HuH-7 (cell line): ENCODE data around the gene FBXL22.

ENCODE experiments used
- DNase-seq: peaks from one replicate; pipeline ENCODE4 v3.0.0; 2011; ENCODE audit warnings: low spot score

Gene FBXL22, protein sequence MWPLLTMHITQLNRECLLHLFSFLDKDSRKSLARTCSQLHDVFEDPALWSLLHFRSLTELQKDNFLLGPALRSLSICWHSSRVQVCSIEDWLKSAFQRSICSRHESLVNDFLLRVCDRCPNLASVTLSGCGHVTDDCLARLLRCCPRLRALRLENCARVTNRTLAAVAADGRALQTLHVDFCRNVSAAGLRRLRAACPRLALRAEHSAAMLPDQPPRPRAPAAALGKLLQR

DNA sequence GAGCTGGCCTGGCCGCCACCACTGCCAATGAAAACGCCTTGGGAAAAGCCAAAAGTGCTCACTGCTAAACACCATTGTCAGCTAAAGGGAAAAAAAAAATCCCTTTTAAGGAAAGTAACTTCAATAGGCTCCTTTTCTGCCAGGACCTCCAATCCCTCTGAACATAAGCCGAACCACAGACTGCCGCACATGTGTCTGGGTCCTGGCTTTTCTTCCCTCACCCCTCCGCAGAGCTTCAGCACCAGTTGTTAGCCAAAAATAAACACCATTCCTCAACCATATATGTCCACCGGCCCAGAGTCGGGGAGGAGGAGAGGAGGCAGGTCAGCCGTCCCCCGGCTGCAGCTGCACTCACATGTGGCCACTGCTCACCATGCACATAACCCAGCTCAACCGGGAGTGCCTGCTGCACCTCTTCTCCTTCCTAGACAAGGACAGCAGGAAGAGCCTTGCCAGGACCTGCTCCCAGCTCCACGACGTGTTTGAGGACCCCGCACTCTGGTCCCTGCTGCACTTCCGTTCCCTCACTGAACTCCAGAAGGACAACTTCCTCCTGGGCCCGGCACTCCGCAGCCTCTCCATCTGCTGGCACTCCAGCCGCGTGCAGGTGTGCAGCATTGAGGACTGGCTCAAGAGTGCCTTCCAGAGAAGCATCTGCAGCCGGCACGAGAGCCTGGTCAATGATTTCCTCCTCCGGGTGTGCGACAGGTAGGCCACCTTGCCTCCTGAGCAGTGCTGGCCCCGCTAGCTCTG is at the start of gene FBXL22:
Gene FBXL22 (plus strand): TSS at position 350 of the 753 bp plus-strand sequence. CDS start 6 bp downstream, at position 356.
- no peak for DNase-seq

DNA sequence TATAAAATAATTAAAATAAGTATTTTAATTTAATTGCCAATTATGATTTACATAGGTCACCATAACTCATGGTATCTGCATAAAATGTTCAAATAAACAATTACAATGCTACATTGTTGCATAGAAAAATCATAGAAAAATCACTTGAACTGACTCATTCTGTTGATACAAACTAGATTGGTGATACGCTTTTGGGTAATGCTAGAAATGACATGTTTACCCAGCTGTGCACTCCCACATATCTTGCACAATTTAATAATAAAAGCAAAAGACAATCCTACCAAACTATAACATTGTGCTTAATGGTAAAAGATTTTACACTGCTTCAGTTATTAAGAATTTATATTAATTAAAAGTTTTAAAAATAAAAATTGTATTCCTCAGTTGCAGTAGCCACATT is 45.8 kb upstream of the FBXL22 start:
- DNase-seq = no peak

DNA sequence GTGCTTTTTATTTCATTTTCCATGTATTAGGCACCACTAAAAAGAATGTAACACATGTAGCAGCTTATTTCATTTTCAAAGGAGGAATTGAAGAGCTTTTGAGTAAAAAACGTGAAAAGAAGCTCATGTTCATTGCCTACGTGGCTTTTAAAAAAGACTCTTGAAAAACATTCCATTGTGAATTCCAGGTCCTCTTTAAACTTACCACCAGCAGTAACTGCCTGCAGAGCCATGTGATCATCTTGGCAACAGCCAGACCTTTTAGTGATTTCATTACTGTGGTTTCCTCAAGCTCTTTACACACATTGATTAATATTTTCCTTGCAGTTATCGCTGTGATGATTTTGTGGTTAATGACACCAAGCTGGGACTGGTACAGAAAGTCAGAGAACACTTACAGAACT is 43.8 kb upstream of the FBXL22 start:
- DNase-seq = no peak

DNA sequence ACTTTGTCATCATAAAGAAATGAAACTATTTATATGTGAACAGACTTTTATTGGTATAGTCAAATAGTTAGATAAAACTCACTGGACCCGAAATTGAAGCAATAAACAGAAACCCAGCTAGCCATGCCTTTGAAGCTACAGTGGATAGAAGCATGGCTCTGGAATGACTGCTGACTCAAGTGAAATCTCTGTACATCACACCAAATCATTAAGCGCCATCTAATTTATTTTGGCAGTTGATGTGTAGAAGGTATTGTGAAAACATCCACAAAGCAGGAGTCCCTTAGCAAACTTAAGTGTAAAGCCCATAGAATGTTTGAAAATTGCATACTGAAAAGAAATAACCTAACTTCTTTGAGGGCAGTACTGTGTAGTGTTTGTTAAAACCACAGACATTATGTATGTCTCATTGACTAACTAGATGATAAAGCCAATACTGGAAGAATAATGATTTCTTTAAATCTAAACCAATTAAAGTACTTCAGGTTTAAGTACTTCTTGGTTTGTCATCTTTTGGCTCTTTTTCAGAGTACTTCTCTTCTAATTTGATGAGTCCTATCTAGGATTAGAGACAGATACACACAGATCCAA is 42.8 kb upstream of the FBXL22 start:
- no peak for DNase-seq

DNA sequence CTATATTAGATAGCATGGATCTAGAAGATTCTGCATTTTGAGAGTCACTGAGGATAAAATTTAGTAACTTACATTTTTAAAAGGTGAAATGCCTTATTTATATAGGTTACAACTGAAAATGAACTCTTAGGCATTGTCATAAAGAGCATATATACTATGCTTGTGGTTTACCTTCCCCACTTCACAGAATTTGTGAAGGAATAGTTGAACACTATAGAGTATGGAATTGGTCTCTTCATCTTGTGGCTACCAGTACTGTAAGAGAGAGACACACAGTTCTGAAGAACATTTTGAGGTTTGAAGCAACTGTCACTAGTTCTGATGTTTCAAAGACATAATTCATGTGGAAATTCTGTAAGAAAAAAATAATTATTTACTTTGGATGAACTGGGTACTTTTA is 41.7 kb upstream of the FBXL22 start:
- DNase-seq = no peak

DNA sequence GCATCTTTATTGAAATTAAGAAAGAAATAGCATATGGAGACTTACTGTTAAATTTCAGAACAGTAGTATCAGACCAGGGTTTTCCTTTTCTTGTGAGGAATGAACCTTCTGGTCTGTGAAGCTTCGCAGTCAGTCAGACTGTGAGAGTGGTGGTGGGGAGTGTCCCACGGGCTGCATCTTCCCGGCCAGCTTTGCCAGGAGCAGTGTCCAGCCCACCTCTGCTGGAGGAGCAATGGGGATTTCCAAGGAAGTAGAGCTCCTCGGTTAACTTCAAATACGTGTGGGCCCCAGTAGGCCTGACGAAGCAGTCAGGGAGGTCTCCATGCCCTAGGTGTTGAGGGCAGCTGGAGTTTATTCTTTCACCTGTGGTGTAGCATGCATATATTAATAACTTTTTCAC is 40.9 kb upstream of the FBXL22 start:
- no peak for DNase-seq

DNA sequence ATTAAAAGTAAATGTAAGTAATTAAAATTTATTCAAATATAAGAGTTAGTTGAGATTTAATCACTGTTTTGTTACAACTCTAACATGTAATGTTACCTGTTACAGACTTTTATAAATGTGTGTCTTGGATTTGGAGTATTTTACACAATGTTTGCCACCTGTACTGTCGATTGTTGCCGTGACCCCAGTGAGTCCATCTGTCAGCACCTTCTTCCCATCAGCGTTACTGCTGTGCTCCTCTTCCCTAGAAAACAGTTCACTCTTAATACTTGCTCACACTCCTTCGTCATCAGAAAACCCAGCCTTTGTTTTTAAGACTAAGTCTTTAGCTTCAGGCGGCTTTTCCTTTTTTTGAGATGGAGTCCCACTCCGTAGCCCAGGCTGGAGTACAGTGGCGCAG is 40.5 kb upstream of the FBXL22 start:
- DNase-seq = no peak

DNA sequence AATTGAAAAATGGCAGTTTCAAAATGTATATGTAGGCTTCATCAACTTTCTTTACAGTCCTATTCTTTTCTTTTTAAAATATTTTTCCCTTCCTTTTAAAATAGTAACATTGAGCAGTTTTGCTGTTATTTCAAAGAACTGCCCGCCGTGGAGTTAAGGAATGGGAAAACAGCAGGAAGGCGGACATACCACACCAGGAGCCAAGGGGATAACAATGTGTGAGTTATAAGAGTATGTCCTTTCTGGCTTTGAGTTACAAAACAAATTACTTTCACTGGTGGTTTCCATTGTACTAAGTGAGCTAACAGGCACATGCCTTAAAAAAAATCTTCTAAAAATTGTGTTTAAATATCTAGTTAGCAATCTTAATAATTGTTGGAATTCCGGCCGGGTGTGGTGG is 37.4 kb upstream of the FBXL22 start:
- DNase-seq = no peak

DNA sequence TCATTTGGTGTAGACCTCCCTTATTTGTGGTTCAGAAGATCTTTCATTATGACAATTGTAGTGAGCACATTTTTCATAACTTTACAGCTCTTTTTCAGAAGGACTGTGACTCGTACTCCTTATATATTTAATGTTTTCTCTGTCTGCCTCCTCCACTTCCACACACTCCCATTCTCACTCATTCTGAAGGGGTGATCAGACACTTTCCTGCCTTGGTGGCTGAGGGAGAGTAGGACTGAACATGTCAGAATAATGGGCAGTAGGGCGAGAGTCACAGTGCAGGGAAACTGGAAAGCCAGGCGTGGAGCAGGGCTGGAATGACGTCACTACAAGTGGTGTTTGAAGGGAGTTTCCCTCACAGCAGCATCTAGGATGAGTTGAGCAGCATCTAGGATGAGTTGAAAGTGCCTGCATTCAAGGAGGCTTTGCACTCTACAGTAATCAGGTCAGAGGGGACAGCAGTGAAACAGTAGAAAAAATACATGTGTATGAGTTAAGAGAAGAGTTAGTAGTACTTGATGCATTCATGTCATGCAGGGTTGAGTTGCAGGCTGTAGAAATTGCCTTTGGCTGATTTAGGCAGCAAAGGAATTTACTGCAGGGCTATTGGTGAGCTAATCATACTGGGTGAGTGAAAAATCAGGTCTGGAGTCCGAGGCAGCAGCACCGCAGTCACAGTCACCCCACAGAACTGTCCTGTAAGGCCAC is 36.3 kb upstream of the FBXL22 start:
- no peak for DNase-seq

DNA sequence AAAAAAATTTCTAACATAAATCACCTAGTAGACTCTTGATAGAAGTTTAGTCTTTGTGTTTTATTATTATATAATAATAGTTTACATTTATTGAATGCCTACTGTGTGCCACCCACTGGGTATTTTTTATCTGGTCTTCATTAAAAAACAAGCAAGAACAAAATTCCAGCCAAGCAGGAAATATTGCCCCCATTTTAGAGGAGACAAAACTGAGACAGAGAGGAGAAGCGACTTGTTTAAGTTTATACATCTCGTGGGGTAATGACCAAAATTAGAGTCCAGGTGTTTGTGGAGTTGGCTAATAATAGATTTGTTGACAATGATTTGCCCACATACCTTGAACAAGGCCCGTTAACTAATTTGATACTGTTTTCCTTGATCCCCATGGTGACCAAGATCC is 33.1 kb upstream of the FBXL22 start:
- DNase-seq = no peak

DNA sequence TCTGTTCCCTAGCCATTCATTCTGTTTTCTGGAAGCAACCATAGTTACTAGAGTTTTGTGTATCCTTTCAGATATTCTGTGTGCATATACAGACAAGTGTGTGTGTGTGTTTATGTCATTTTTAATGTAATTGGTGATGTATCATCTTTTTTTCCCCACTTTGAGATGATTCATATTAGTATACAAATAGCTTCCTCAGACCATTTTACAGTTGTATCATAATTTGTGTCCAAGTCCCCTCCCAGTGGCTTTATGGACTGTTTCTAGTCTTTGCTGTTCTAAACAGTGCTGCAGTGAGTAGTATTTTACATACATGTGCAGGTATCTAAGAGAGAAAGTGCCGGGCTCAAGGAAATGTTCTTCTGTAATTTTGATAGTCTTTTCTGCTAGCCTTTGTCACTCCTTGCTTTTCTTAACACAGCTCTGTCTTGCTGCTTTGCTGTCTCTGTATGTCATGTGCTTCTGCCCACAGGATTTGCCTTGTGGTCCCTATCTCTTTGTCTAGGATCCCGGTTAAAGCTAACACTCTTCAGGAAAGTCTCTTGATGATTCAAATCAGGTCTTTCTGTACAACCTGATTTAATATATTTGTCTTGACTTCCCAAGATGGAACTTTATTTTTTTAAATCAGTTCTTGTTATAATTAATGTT is 31.5 kb upstream of the FBXL22 start:
- no peak for DNase-seq

DNA sequence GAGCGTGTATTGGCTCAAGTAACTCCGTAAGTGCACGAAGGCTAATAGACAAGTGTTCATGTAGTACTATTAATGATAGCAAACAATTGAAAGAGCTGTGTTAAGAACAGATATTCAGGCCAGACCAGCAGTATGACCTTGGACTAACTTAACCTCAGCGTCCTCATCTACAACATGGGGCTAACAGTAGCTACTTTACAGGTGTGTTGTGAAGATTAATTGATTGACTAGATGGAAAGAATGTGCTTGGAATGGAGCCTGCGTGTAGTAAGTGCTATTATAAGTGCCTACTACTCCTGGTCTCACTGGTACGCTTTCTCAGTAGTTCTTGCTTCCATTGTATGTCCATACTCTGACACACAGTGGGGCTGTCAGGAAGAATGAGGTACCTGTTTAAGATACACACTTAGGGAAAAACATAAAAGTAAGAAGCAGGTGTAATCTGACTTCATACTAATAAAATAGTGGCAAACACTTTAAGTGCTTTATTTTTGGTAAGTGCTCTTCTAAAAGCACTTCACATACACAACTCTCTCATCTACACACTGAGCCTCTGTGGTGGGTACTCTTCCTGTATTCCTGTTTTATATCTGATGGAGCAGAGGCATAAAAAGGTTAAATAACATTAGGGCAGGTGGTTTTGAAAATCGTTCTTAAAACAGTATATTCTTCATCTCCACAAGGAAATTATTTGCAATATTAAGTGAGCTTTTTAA is 24.3 kb upstream of the FBXL22 start:
- no peak for DNase-seq

DNA sequence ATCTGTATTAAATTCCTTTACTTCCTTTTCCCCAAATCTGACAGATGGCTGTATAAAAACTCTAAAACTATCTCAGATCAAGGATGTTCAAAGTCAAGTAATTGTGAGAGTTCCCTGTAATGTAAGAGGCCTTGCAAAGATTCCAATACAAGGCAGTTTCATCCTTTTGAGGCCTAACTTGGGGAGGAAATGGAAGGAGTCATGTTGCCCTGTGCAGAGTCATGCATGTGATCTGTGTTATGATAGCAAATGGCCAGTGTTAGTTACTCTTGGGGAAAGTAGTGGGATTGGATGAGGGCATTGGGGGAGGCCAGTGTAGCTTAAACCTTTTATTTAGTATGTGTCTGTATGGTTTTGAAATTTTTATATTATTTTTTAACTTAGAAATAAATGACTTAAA is 23.7 kb upstream of the FBXL22 start:
- DNase-seq = no peak

DNA sequence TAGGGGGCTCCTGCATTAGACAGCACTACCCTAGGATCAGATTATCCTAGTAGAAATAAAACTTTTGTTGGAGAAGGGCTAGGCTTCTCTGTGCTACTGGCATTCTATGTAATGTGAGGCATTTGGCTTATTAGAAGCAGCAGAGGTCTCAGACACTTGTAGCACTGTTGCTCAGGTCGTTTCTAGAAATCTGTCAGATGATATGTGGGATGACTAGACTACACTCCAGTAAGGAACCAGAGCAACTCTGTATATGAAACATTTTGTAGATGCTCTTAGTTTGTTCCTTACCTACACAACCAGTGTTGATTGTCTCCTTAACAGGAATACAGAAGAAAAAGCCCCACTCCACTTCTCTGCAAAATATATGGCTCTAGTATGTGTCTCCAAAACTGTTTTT is 21.9 kb upstream of the FBXL22 start:
- no peak for DNase-seq

DNA sequence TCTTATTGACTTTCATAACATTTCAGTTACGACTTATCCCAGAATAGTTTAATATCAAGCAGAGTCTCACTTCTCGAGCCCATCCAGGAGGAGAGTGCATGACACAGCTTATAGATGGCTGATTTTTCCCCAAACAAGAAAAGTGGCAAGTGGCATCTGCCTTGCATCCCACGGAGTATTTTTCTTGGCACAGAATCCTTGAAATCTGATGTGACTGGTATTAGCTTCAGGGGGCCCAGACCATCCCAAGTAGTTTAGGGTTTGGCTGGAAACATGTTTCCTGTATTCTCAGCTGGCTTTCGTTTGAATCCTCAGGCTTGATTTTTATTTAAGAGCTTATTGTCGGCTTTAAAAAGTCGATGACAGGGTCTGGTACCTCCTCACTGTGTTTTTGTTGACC is 20.7 kb upstream of the FBXL22 start:
- no peak for DNase-seq

DNA sequence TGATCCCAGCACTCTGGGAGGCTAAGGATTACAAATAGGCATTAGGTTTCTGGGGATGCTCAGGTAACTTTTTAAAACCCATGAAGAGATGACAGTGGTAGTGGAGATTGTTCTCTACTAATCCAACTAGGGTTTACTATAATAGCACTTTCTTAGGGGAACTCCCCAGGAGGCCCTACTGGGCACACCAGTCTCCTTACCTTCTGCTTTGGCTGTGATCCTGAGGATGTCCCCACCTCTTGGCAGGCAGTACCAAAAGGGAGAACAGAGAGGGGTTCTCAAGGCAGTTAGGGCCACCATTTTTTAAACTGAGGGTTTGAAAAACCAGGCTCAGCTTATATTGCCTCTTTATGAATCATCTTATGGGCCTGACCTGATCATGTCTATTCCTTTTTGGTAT is 15.0 kb upstream of the FBXL22 start:
- no peak for DNase-seq

DNA sequence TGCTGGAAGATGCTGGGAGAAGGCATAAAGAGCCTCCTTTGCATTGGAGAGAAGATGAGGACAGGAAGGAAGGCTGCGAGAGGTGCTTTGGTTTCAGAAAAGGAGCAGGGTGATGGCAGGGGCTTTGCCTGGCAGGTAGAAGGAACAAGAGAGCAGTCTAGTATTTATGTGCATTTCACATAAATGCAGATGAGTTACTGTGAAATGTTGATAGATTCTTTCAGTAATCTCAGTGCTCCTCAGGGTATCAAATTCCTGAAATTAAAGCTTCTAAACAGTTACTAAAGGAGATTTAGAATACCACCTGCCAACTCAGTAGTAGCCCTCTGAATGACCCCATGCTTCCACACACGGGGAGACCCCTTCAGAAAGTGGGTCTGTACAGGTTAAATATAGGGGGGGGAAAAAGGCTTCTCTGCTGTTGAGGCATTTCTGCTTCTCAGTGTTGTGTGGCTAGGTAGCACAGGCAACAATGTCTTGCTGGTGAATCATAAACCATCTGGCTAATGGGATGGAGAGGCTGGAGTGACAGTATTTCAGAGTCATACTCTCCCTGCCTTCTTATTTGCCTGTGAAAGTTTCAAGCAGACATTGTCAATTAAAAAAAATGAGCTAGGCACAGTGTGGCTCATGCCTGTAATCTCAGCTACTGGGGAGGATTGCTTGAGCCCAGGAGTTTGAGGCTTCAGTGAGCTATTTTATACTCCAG is 14.3 kb upstream of the FBXL22 start:
- DNase-seq = no peak

DNA sequence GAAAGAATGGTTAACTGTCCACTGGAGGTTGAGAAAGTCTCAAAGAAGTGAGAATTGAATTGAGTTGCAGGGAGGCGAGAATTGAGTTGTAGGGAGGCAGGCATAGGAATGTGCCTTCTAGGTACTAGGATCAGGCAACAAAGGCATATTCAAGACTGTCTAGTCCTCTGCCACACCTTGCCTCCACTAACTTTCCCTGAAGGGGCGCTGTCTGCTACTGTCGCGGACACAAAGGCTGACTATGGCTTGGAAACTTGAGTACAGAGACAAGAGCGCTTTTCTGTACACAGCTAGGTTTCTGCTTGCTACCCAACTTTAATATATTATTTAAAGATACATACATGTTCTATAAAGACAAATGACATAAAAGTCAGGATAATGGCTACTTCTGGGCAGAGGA is 10.4 kb upstream of the FBXL22 start:
- DNase-seq = no peak

DNA sequence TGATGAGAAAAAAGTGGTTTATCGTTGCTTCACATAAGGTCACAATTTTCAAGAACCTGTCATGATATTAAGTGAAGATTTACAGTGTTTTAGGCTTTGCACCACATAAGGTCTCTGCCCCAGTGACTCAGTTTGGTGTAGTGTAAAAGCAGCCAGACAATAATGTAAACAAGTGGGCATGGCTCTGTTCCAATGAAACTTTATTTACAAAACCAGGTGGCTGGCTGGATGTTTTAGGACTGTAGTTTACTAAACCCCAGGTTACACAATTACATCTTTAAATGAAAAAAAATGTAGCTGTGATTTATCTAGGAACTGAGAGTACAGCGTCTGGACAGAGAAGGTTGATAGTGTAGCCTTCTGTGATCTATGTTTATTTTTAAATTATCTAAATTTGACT is 9.7 kb upstream of the FBXL22 start:
- DNase-seq = no peak

DNA sequence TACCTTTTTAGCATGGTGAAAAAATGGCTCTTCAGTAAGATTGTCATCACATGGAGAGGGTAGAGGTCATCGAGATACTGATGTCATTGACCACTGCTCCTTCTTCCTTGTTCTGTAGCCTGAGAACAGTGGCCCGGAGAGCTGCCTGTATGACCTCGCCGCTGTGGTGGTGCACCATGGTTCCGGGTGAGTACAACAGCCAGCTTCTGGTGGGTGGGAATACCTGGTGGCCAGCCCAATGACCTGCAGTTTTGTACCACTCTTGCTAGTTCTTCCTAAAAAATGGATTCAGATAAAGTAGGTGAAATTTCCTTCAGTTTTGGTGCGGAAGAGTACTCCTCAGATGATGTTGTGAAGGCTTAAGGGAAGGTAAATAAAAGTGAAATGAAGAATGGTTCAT is 8.4 kb upstream of the FBXL22 start:
- no peak for DNase-seq
